GM21515 (cell line): Measurements from ENCODE around the gene MIF.
"Not testable (repeated sequence)": the region's sequence is repeated elsewhere in the genome, so short reads cannot be mapped to it uniquely, and the experiment has no call there.

ENCODE experiments used
- ATAC-seq: cut with Tn5 transposase; IDR thresholded peaks from one replicate; pipeline ENCODE4 v1.9.1; 2021; ENCODE audit not compliant: unreplicated experiment

The MIF gene

DNA sequence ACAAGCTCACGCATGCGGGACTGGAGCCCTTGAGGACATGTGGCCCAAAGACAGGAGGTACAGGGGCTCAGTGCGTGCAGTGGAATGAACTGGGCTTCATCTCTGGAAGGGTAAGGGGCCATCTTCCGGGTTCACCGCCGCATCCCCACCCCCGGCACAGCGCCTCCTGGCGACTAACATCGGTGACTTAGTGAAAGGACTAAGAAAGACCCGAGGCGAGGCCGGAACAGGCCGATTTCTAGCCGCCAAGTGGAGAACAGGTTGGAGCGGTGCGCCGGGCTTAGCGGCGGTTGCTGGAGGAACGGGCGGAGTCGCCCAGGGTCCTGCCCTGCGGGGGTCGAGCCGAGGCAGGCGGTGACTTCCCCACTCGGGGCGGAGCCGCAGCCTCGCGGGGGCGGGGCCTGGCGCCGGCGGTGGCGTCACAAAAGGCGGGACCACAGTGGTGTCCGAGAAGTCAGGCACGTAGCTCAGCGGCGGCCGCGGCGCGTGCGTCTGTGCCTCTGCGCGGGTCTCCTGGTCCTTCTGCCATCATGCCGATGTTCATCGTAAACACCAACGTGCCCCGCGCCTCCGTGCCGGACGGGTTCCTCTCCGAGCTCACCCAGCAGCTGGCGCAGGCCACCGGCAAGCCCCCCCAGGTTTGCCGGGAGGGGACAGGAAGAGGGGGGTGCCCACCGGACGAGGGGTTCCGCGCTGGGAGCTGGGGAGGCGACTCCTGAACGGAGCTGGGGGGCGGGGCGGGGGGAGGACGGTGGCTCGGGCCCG is at the start of gene MIF:
Gene MIF (plus strand): TSS at position 439 of the 765 bp plus-strand sequence. CDS start 92 bp downstream, at position 531.
- peak; percentile 74 for ATAC-seq

DNA sequence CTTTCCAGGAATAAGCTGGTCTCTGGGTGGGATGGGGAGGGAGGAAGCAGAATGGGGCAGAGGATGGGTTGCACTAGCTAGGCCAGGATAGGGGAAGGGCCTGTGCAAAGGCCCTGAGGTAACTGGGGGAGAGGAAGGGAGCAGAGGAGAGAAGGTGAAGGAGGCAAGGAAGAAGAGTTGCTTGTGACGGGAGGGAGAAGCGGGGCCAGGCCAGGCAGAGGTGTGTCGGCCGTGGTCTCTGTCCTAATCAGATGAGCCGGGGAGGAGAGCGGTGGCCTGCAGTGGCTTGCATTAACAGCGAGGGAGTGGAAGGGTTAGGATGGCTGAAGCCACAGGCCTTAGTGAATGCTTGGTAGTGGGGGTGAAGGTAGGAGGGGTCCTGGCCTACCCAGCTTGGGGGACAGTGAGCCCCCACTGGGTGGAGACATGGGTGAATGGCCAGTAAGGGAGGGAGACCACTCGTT is 49.4 kb upstream of the MIF start:
- ATAC-seq, result no peak

DNA sequence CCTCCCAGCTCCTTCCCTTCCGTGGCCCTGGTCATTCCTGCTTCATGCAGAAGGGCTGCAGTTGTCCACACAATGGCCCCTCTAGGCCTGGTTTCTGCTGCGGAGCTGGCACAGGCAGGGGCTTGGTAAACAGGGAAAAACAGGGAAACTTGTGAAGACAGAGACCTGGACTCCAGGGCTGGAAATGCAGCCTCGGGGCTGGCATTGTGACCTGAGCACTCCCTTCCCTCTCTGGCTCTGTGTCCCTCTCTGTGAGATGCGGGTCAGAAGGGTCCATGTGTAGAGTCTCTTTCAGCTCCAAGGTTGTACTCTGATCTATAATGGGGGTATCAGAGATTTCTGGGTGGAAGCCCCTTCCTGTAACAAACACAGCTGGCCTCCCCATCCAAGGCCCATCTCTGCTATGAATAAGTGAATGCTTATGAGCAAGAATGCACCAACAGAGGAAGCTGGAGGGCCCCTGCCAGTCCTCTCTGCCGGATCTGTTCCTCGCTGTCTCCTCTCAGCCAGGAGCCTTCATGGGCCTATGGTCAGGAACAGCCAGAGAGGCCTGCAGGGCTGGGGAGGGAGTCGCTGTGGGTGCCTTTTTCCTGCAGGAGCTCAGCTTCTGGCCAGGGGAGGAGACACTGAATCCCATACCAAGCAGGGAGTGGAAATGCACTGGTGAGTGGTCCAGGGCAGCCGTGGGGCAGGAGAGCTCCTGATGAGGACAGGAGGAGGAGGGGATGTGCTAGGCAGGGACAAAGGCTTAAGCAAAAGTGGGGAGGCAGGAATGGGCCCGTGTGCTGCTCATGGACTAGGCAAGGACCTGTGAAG is 48.7 kb upstream of the MIF start:
- no peak for ATAC-seq

DNA sequence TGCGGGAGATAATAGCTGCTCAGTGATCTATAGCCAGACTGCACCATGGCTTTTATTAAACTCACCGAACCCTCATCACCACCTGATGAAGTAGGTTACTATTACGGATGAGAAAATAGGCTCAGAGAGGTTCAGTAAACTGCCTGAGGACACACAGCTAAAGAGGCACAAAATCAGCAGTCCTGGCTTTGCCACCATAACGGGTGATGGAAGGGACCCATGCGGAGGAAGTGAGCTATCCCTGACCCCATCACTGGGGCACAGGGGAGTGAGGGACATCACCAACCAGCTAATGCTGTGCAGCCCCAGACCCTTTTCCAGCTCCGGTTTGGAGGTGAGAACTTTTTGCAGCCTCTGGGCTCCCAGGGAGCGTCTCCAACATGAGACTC is 48.1 kb upstream of the MIF start:
- no peak for ATAC-seq

DNA sequence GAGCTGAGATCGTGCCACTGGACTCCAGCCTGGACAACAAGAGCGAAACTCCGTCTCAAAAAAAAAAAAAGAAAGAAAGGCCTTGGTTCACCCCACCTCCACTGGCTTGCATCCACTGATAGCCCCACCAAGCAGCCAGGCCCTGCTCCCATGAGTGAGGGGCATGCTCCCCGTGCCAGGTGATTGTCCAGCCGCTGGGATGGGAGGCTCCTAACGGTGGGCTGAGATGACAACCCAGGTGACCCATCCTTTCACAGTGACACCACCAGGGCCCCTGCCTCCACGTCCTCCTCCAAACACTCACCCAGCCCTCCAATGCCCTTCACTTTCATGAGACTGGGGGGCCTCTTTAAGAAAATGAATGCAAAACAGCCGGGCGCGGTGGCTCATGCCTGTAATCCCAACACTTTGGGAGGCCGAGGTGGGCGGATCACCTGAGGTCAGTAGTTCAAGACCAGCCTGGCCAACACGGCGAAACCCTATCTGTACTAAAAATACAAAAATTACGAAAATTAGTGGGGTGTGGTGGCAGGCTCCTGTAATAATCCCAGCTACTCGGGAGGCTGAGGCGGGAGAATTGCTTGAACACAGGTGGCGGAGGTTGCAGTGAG is 46.8 kb upstream of the MIF start:
- no peak for ATAC-seq

DNA sequence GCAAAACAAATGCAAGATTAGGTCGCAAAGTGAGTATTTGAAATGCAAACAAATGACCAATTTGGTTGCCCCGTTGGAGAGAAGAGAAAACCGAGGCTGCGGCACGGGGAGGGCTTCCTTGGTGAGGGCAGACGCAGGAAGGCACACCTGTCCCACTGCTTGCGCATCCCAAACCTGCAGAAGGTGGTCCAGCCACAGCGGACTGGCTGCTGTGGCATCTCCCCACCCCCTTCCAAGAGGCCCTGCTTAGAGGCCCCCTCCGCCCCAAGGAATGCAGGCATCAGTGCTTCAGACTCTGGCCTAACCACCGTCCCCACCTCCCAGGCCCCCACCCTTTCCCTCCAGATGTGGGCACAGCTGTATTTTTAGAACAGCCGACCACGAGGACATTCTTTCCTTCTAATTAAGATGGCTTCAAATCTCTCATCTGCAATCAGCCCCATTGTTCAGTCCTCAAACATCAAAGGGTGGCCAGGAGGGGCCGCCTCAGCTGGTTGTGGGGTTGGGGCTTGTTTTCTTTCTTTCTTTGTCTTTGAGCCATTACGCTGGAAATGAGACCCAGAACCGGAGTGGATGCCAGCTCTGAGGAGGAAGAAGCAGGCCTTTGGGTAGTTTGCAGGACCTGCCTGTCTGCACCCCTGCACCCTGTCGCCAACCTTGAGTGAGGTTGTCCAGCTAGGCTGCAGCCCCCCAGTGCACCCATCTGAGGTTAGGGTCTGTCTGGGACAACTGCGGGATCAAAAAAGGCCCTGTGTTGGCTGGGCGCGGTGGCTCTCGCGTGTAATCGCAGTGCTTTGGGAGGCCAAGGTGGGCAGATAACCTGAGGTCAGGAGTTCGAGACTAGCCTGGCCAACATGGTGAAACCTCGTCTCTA is 46.0 kb upstream of the MIF start:
- ATAC-seq, result no peak

DNA sequence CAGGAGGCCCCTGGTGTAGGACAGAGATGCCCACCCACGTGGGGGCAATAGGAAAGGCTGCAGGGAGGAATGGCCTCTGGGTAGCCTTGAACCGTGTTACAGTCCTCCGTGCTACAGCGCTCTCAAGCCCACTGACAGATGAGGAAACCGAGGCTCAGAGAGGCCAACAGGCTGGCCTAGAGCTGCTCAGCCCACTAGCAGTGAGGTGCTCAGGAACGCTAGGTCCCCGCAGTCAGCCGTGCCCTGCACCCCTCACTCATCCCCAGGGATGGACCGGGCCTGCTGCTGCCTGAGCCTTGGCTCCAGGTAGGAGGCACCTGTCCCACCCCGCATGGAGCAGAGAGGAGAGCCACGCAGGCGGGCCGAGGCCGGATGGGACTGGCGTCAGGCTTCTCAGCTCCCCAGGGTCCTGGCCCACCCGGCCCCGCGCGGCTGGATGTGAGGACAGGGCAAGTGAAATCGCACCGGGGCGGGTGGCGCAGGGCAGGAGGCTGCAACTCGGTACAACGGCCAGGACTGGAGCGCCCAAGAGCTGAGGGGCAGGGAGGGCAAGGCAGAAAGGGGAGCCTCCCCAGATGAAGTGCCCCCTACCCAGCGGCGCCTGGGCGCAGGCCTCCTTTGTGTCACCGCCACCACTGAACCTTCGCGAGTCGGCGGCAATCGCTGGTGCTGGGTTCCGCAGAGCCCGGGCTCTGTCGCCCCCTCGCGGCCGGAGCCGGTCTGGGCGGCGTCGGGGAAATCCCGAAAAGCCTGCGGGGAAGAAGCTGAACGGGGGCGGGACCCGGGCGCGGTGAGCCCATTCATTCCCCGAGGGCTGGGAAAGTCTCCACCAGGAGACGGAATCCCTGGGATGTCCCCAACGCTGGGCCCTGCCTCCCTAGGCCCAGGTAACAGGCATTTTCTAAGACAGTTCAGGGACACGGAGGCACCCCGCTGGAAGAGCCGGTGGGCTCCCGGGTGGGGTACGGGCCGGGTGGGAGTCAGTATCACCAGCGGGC is 44.9 kb upstream of the MIF start:
- no peak for ATAC-seq

DNA sequence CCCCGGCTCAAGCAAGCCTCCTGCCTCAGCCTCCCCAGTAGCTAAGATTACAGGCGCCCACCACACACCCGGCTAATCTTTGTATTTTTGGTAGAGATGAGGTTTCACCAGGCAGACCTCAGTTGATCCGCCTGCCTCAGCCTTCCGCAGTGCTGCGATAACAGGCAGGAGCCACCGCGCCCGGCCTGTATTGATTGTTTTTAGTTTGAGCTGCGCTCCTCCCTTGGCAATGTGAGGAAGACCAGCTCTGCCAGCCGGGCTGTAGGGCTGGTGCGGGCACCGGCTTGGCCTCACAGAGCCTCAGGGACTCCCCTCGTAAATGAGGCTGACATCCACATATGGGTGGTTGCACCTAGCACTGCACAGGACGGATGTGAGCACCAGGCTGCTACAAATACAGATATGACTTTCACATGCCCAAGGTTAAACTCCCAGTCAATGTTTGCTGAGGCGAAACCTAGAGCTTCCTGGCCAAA is 44.0 kb upstream of the MIF start:
- ATAC-seq, result no peak

DNA sequence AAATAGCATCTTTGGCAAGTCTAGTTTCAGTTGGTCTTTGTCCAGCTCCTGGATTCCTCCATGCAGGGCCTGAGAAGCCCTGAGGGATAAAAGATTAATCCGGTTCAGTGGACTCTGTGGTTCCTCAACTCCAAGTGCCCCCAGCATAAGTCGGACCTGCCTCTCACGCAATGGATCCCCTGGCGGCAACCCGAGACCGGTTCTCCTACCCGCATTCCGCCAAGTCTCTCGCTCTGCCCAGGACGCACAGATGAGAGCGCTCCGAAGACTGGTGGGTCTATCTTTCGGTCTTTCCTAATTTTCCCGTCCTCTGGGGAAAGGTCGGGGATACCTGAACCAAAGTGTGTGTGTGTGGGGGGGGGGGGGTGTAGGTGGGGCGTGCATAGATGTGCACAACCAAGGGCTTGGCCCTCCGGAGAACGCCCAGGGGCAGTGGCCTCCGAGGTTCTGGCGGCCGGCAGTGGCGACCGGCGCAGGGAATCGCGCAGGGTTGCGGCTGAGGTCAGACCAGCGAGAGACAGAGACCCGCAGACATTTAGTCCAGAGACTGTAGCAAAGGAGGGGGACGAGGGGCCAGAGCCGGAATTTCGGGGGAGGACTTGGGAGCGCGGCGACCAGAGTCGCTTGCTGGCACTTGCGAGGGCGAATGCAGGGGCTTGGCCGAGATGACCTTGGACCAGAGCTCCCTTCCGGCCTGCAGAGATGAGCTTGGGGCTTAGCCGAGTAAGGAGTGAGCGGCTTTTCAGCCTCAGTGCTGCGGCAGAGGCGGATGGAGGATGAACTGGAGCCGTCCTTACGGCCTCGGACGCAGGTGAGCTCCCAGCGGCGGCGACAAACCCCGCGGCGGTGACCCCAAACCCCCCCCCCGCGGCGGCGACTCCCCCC is 37.2 kb upstream of the MIF start:
- peak; percentile 42 for ATAC-seq

DNA sequence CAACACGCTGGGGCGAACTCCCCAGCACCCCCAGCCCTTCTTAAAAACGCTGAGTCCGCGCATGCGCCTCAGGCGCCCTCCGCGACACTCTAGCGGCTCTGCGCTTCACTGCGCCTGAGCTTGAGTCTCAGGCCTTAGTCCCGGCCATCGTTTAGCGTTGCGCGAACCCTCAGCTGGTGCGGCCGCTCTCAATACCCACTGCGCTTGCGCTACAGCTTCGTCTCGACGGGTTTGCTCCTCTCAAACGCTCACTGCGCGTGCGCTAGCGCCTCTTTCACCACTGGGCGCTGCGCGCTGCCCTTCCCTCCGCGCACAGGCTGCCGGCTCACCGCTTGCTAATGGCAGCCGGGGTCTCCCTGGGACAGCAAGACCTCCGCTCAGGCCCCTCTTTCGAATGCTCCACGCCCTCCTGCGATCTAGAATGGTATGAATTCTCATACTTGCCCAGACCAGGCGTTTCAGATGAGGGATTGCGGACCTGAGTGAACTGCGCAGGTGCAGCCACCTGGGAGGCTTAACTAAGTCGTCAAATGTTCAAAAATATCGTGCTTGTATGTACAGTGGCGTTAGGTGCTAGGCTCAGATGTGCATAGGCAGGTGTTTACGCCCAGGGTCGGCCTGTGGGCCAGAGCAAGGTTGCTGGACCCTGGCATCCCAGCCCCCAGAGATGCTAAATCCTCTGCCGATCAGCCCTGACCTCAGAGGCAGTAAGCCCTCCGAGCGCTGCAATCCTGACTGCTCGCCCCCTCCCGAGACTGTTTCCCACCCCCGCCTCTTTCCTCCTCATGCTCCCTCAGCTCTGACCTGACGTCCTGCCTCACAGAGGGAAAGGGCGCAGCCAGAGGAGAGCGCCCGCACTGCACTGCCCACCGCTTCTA is 36.3 kb upstream of the MIF start, which contains the start of gene SLC2A11:
Gene SLC2A11 (plus strand): TSS at position 270 of the 878 bp plus-strand sequence. CDS start 125 bp downstream, at position 395.
- peak; percentile 90 for ATAC-seq

DNA sequence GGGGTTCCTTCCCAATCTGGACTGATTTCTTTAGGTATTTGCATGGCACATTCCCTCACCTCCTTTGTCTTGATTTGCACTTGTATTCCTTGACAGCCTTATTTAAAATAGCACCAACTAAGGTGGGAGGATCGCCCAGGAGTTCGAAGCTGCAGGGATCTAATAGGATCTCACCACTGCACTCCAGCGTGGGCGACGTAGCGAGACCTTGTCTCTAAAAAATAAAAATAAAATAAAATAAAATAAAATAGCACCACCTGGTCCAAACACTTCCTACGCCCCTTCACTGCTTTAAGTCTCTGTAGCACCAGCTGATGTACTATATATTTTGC is 35.7 kb upstream of the MIF start:
- ATAC-seq, result no peak

DNA sequence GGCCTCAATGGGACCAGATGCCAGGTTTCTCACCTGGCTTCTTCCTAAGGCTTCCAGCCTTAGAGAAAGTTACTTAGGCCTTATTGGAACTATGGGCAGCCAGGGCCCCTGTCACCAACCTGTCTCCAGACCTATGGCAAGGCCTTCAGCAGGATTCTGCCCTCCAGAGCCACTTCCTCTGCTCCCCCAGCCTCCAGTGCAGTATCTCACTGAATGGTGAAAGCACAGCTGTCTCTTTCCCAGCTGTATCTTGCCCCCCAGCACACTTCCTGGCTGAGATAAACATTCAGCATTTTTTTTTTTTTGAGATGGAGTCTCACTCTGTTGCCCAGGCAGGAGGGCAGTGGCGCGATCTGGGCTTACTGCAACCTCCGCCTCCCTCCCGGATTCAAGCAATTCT is 35.0 kb upstream of the MIF start:
- ATAC-seq, result no peak

DNA sequence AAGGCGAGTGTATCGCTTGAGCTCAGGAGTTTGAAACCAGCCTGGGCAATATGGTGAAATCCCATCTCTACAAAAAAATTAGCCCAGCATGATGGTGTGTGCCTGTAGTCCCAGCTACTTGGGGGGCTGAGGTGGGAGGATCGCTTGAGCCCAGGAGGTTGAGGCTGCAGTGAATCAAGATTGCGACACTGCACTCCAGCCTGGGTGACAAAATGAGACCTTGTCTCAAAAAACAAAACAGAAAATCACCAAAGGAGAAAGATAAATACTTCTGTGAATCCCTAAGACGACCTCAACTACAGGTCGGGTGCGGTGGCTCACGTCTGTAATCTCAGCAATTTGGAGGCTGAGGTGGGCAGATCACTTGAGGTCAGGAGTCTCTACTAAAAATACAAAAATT is 34.0 kb upstream of the MIF start:
- ATAC-seq, result not testable (repeated sequence)

DNA sequence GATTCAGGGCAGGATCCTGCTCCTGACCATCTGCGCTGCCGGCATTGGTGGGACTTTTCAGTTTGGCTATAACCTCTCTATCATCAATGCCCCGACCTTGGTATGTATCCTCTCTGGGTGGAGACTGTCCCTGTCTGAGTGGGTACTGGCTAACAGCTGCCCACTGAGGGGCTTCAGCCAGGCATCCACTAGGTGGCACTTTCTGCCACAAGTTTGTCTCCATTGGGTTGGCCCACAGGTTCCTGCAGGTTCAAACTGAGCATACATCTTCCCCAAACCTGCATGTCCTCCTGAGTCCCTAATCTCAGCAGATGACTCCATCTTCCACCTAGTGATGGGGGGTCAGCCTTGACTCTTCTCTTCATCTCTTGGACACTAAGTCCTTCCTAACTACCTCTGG is 32.1 kb upstream of the MIF start:
- ATAC-seq, result no peak

DNA sequence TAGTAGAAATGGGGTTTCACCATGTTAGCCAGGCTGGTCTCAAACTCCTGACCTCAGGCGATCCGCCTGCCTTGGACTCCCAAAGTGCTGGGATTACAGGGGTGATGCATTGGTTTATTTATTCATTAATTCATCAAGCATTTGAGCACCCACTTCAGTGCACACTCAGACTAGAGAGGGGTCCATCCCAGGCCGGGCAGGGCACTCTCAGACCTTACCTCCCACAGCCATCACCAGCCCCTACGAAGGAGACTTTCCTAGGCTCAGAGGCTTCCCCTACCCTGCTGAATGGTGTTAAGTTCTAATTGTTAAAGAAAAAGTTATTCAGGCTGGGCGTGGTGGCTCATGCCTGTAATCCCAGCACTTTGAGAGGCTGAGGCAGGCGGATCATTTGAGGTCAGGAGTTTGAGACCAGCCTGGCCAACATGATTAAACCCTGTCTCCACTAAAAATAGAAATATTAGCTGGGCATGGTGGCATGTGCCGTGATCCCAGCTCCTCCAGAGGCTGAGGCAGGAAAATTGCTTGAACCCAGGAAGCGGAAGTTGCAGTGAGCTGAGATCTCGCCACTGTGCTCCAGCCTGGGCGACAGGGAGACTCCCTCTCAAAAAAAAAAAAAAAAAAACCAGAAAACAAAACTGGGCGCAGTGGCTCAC is 29.6 kb upstream of the MIF start:
- not testable (repeated sequence) for ATAC-seq

DNA sequence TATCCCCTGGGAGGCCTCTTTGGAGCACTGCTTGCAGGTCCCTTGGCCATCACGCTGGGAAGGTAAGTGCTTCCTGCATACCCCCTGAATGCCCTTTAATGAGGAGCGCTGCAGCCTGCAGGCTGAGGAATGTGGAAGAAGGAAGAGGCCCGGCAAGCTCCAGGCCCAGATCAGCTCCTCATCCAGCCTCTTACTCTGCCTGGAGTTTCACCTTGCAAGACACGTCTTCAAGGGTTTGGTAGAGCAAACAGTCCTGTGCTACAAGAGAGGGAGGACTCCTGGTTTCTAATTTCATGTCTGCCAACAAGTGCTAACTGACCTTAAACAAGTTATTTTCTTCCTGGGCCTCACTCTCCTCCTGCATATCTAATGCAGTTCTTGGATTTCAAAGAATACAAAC is 25.6 kb upstream of the MIF start:
- ATAC-seq, result no peak

DNA sequence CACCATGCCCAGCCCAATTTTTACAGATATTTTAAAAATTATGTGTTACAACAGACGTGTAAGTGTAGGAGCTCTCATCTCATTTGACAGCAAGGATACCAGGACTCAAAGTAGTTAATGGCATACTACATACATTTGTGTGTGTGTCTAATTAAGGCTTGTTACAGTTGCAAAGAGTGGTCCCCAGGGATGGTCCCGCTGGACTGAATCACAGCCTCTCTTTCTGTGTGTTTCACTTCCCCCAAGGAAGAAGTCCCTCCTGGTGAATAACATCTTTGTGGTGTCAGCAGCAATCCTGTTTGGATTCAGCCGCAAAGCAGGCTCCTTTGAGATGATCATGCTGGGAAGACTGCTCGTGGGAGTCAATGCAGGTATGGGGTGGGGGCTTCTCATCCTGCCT is 19.3 kb upstream of the MIF start:
- ATAC-seq, result no peak
